ENCODE results near the gene GINM1.

Gene GINM1

DNA sequence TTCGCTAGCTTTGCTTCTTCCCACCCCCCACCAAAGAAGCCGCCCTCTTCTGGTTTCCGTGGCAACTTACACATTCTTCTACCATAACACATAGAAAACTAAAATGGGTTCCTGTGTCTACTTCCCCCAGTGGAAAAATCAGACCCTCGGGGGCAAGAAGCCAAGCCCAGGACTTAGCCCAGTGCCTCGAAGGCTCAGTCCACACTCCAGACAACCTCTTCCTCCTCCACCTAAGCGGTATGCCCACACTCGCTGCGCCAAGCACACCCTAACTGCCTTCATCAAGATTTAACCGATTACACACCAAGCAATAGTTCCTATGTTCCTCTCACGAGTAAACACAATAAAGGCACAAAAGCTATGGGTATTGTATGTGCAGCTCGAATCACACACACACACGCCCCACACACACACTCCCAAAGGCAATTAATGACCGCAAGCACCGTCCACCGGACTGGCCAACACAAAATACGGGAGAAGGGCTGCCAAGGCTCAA lies 20.9 kb upstream of the GINM1 start:
- Histone ChIP-seq H3K36me3 (peaks cover 6% of the 10 kb centered on the region), H3K27me3 (peaks cover 3% of the 10 kb centered on the region; the same call in 1 of the 2 replicates), H3K9me3 (no peaks in the 10 kb centered on the region), H3K4me3 (ENCODE audit: low read depth, low read length) (peak overlapping the region; percentile 100), H3K4me1 (no peaks in the 10 kb centered on the region)
- TF ChIP-seq, protein P1, sequence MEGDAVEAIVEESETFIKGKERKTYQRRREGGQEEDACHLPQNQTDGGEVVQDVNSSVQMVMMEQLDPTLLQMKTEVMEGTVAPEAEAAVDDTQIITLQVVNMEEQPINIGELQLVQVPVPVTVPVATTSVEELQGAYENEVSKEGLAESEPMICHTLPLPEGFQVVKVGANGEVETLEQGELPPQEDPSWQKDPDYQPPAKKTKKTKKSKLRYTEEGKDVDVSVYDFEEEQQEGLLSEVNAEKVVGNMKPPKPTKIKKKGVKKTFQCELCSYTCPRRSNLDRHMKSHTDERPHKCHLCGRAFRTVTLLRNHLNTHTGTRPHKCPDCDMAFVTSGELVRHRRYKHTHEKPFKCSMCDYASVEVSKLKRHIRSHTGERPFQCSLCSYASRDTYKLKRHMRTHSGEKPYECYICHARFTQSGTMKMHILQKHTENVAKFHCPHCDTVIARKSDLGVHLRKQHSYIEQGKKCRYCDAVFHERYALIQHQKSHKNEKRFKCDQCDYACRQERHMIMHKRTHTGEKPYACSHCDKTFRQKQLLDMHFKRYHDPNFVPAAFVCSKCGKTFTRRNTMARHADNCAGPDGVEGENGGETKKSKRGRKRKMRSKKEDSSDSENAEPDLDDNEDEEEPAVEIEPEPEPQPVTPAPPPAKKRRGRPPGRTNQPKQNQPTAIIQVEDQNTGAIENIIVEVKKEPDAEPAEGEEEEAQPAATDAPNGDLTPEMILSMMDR (IDR thresholded peaks at IDR 0.05; ENCODE audit: low read depth, low read length), result peak; percentile 12; the same call in 1 of the 2 replicates
- peak; percentile 18 for DNase-seq

- no peaks in the 10 kb centered on the region for H3K9me3 ChIP-seq
- peaks cover 3% of the 10 kb centered on the region; the same call in 1 of the 2 replicates for H3K27me3 ChIP-seq
- TF ChIP-seq, protein P1 (IDR thresholded peaks at IDR 0.05; ENCODE audit: low read depth, low read length), result peak; percentile 88
Measured at GRCh38 chr6:149545754-149546471, 20.3 kb upstream of the GINM1 start, which contains the start of gene PPIL4. Gene PPIL4, minus strand, starts transcription at chr6:149546043. Its CDS starts 38 bp downstream, at chr6:149546005.

DNA sequence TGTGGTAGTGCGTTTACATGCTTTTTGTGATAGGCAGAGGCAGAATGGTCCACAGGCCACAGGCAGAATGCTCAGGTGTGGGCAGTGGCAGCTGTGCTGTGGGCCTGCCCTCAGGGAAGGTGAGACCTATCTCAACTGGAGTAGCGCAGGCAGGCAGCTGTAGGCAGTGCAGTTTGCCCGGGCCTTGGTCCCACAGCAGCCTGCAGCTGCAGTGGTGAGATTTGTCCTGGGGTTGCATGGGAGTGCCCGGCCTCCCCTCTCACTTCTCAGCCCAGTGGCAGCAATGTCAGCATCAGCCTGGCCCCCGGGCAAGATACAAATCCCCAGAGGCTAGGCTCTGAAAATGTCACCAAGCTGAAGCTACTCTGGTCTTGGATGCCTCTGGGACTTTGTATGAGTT lies 14.3 kb upstream of the GINM1 start:
- TF ChIP-seq, protein P1 (IDR thresholded peaks at IDR 0.05; ENCODE audit: low read depth, low read length), result no peak
- Histone ChIP-seq H3K4me1 (no peaks in the 10 kb centered on the region), H3K4me3 (ENCODE audit: low read depth, low read length) (no peak overlapping the region), H3K27me3 (peaks cover 19% of the 10 kb centered on the region), H3K9me3 (no peaks in the 10 kb centered on the region), H3K36me3 (no peaks in the 10 kb centered on the region)
- DNase-seq, result no peak

More at GRCh38 chr6:149545754-149546471, 20.3 kb upstream of the GINM1 start, which contains the start of gene PPIL4:
- H3K4me1 ChIP-seq, result no peaks in the 10 kb centered on the region
- peak; percentile 97 for DNase-seq
- 0 out of 2 replicates have a peak, but pooled peaks cover under 1% of the 10 kb centered on the region for H3K36me3 ChIP-seq
- H3K4me3 ChIP-seq (ENCODE audit: low read depth, low read length), result peak within 1 kb of the TSS; percentile 100

DNA sequence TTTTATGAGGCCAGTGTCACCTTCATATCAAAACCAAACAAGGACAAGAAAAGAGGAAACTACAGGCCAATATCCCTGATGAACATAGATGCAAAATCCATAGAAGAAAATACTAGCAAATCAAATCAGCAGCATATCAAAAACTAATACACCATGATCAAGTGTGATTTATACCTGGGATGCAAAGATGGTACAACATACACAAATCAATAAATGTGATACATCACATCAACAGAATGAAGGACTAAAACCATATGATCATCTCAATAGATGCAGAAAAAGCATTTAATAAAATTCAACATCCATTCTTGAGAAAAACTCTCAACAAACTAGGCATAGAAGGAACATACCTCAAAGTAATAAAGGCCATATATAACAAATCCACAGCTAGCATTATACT lies 8.1 kb upstream of the GINM1 start:
- DNase-seq, result no peak
- no peaks in the 10 kb centered on the region for H3K4me1 ChIP-seq
- H3K36me3 ChIP-seq, result no peaks in the 10 kb centered on the region
- H3K4me3 ChIP-seq (ENCODE audit: low read depth, low read length), result no peak overlapping the region
- H3K9me3 ChIP-seq, result no peaks in the 10 kb centered on the region
- peaks cover 39% of the 10 kb centered on the region for H3K27me3 ChIP-seq
- TF ChIP-seq, protein P1 (IDR thresholded peaks at IDR 0.05; ENCODE audit: low read depth, low read length), result no peak

DNA sequence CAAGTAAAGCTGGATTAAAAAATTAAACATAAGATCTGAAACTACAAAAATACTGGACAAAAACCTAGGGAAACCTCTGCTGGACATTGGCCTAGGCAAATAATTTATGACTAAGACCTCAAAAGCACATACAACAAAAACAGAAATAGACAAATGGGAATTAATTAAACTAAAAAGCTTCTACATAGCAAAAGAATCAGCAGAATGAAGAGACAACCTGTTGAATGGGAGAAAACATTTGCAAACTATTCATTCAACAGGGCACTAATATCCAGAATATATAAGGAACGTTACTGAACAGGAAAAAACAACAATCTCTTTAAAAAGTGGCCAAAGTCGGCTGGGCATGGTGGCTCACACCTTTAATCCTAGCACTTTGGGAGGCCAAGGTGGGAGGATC lies 6.8 kb upstream of the GINM1 start:
- Histone ChIP-seq H3K9me3 (no peaks in the 10 kb centered on the region), H3K4me1 (no peaks in the 10 kb centered on the region; the same call in 1 of the 2 replicates), H3K4me3 (ENCODE audit: low read depth, low read length) (no peak overlapping the region), H3K36me3 (no peaks in the 10 kb centered on the region), H3K27me3 (peaks cover 37% of the 10 kb centered on the region)
- TF ChIP-seq, protein P1 (IDR thresholded peaks at IDR 0.05; ENCODE audit: low read depth, low read length), result no peak
- no peak for DNase-seq

GRCh38 chr6:149560736-149561135 lies 5.4 kb upstream of the GINM1 start:
- DNase-seq, result peak; percentile 48
- Histone ChIP-seq H3K36me3 (no peaks in the 10 kb centered on the region), H3K9me3 (no peaks in the 10 kb centered on the region), H3K27me3 (peaks cover 31% of the 10 kb centered on the region), H3K4me1 (no peaks in the 10 kb centered on the region; the same call in 1 of the 2 replicates), H3K4me3 (ENCODE audit: low read depth, low read length) (no peak overlapping the region)
- TF ChIP-seq, protein P1 (IDR thresholded peaks at IDR 0.05; ENCODE audit: low read depth, low read length), result peak; percentile 62
